Gastrocnemius medialis (tissue), 4 donors: ENCODE data around the gene NLRX1.

Source experiments
- POLR2A ChIP-seq, 2 donors: fragments of 450-650 bp; IDR thresholded peaks; one replicate each; pipeline ENCODE4 v1.6.1; 2017; ENCODE audit warnings: antibody characterized with exemption in 2 of 2, mild to moderate bottlenecking in 2 of 2, moderate library complexity in 2 of 2
- TF ChIP-seq, protein P1 (sequence below), 5 experiments: fragments of 450-650 bp in 3 of 5; fragments of 200-600 bp in 2 of 5; sonication (generic) in 2 of 5; IDR thresholded peaks in 4 of 5; conservative IDR thresholded peaks in 1 of 5; 1 replicate in 4 of 5; 2 replicates in 1 of 5; pipeline ENCODE4 v1.5.1; 2016 to 2019; ENCODE audit warnings: antibody characterized with exemption in 5 of 5, mild to moderate bottlenecking in 3 of 5, moderate library complexity in 3 of 5

DNA sequence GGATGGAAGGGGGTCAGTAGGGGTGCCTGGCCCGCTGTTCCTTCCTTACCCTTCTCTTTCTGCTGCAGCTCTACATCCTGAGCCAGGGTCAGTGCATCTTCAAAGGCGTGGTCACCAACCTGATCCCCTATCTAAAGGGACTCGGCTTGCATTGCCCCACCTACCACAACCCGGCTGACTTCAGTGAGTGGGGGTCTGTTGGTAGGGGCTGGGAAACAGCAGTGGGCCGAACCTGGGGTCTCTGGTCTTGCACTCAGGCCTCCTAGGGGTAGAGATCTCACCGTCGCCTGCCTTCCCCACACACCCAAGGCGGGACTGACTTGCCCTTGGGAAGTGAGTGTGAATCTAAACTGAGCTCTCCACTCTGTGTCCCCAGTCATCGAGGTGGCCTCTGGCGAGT, 12.0 kb upstream of the NLRX1 start:
- TF ChIP-seq, protein P1, sequence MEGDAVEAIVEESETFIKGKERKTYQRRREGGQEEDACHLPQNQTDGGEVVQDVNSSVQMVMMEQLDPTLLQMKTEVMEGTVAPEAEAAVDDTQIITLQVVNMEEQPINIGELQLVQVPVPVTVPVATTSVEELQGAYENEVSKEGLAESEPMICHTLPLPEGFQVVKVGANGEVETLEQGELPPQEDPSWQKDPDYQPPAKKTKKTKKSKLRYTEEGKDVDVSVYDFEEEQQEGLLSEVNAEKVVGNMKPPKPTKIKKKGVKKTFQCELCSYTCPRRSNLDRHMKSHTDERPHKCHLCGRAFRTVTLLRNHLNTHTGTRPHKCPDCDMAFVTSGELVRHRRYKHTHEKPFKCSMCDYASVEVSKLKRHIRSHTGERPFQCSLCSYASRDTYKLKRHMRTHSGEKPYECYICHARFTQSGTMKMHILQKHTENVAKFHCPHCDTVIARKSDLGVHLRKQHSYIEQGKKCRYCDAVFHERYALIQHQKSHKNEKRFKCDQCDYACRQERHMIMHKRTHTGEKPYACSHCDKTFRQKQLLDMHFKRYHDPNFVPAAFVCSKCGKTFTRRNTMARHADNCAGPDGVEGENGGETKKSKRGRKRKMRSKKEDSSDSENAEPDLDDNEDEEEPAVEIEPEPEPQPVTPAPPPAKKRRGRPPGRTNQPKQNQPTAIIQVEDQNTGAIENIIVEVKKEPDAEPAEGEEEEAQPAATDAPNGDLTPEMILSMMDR (IDR thresholded peaks at IDR 0.05 in 4 of 5, conservative IDR thresholded peaks at IDR 0.05 in 1 of 5): no peak
- TF ChIP-seq POLR2A (IDR thresholded peaks at IDR 0.05): no peak
